Epithelial cell of esophagus (primary cell): Measurements from ENCODE around the gene MOB4.

Source experiments
- DNase-seq: peaks from one replicate; pipeline ENCODE4 v3.0.0; 2010; ENCODE audit warnings: low read depth
- H3K4me3 ChIP-seq: 2 replicates; pipeline ENCODE4 v1.5.1; 2011; ENCODE audit warnings: mild to moderate bottlenecking, low read length, control low read depth
- TF ChIP-seq, protein P1 (sequence below): IDR thresholded peaks from 2 replicates; pipeline ENCODE4 v1.5.1; 2011; ENCODE audit warnings: low read depth, mild to moderate bottlenecking, low read length, control low read depth, inconsistent platforms; ENCODE audit not compliant: insufficient read depth; ENCODE audit errors: missing control alignments

MOB4 gene

GRCh38 chr2:197514754-197515153 lies 1.1 kb upstream of the MOB4 start:
- H3K4me3 ChIP-seq, result peak overlapping the region; percentile 59
- DNase-seq, result no peak
- TF ChIP-seq, protein P1, sequence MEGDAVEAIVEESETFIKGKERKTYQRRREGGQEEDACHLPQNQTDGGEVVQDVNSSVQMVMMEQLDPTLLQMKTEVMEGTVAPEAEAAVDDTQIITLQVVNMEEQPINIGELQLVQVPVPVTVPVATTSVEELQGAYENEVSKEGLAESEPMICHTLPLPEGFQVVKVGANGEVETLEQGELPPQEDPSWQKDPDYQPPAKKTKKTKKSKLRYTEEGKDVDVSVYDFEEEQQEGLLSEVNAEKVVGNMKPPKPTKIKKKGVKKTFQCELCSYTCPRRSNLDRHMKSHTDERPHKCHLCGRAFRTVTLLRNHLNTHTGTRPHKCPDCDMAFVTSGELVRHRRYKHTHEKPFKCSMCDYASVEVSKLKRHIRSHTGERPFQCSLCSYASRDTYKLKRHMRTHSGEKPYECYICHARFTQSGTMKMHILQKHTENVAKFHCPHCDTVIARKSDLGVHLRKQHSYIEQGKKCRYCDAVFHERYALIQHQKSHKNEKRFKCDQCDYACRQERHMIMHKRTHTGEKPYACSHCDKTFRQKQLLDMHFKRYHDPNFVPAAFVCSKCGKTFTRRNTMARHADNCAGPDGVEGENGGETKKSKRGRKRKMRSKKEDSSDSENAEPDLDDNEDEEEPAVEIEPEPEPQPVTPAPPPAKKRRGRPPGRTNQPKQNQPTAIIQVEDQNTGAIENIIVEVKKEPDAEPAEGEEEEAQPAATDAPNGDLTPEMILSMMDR, result no peak

GRCh38 chr2:197515315-197515738 lies 539 bp upstream of the MOB4 start:
- H3K4me3 ChIP-seq, result peak overlapping the region; percentile 59
- no peak for DNase-seq
- TF ChIP-seq, protein P1, result no peak

DNA sequence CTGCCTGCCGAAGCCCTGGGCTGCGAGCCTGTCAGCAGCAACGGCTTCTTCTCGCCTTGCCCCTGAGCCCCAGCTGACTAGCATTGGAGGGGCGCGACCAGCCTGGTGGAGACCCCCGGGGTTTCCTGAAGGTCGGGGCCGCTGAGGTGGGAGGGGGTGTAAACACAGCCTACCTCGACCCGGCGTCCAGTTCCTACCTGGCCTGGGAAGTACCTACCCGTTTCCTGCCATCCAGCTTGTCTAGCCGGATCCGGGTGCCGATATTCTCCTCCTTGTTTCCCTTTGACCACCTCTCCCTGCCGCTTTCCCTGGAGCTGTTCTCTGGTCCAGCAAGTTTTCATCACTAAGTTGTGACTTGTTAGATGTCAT lies 511 bp downstream of the MOB4 start:
- peak overlapping the region; percentile 59 for H3K4me3 ChIP-seq
- TF ChIP-seq, protein P1, result no peak
- DNase-seq, result peak; percentile 79

GRCh38 chr2:197517150-197517549 lies 1.3 kb downstream of the MOB4 start:
- TF ChIP-seq, protein P1, result no peak
- H3K4me3 ChIP-seq, result peak overlapping the region; percentile 59
- no peak for DNase-seq

DNA sequence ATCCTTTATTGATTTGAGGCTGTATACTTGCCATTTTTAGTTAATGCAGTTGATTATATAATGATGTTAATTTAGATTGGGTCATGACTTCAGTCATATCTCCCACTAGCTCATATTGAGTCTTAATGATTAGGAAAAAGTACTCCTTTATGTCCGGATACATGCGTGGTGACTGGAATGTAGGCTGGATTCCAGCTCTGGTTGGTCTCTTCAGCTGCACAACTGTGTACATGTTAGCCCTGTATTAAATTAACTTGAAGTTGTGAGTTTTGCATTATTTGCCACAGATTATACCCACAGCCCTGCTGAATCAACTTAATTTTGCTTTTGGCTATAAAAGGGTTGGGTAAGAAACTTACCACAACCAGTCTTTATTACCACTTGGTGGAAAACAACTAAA lies 22.5 kb downstream of the MOB4 start:
- no peak for DNase-seq
- TF ChIP-seq, protein P1, result no peak
- H3K4me3 ChIP-seq, result no peak overlapping the region

- no peak overlapping the region for H3K4me3 ChIP-seq
- no peak for DNase-seq
- TF ChIP-seq, protein P1, result no peak
These were observed 23.9 kb downstream of the MOB4 start for GRCh38 chr2:197539734-197540133.

- TF ChIP-seq, protein P1, result no peak
- DNase-seq, result no peak
- no peak overlapping the region for H3K4me3 ChIP-seq
These were observed 27.3 kb downstream of the MOB4 start for GRCh38 chr2:197543206-197543605.
